CD4-positive, alpha-beta T cell treated with Interleukin-17A for 1 hour (primary cell): ENCODE measurements around the gene KIAA1191.
"Not testable (repeated sequence)": the region's sequence is repeated elsewhere in the genome, so short reads cannot be mapped to it uniquely, and the experiment has no call there.

ENCODE experiments used
- DNase-seq: peaks from one replicate; pipeline ENCODE4 v3.0.0-alpha.2; 2020

Gene KIAA1191

DNA sequence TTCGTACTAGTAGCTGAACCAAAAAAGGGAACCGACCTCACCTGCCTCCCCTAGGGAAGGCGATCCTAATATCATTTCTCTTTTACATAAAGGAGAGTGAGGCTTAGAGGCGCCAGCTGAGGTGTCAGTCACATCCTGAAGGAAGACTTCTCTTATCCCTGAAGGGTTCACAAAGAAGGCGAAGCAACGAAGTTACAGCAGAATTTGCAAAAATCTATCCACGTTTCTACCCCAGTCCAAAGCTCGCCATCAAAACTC lies 598 bp upstream of the KIAA1191 start:
- no peak for DNase-seq

DNA sequence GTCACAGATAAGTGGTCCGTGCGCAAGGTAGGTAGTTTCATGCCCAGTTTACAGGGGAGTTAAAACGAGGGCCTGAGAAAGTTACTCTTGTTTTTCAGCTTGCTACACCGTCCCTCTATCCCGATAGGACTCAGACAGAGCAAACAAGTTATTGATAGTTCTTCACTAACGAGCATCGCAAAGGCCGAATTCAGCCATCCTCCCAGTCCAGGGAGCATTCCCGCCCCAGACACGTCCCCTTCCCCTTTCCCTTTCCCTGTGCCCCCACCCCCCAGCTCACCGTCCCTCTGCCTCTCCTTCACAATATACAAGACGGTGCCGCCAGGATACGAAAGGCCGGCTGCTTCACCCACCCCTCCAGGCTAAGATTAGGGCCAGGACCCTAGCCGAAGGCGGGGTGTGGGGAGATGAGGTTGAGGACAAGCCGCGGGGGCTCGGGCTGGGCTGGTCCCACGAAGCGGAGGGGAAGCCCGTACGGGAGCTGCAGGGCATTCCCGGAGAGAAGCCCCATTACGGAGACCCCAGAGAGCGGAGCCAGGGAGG lies 599 bp downstream of the KIAA1191 start:
- DNase-seq = no peak

DNA sequence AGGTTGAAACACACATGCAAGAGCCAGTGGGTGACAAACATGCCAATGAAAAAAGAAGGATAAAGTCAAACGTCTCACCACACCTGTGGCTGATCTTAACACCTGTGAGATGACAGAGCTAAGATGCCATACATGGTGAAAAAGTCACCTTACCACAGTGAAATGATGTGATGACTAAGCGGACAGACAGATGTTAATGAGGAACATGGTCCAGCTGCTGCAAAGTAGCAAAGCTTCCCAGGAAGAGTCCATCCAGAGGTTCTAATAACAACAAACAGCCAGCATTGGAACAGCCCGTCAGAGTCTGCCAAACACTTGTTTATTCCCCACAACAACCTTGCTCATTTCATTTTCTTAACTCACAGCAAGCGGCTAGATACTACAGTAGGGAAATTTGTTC lies 1.9 kb downstream of the KIAA1191 start:
- no peak for DNase-seq

GRCh38 chr5:176356179-176356566 lies 5.4 kb downstream of the KIAA1191 start:
- no peak for DNase-seq

DNA sequence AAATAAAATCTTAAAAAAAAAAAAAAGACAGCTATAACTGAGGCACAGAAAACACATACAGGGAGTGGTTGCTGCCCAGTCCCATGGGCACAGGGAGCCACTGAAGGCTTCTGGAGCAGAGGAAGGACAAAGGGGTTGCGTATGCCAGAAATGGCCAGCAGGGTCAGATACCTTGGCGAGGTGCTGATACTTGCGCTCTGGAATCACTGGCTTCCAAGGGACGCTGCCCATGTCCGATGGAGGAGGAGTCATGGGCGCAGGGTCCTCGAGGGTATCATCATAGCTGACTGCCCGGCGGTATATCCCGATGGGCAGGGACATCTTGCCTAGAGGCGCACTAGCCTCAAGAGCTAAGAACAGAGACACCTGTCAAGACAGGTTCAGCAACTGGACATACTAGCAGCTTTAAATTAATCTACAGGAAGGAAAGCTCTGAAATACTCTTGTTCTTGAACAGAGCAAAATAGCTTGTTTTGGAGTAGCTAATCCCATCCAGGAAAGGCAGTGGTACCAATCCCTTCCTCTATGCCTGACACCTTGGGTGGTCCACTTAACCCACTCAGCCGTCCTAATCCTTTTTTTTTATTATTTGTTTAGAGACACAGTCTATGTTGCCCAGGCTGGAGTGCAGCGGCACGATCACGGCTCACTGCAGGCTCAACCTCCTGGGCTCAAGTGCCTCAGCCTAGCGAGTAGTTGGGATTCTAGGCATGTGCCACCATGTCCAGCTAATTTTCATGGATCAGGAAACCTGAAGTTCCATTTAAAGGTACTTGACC lies 6.0 kb downstream of the KIAA1191 start:
- DNase-seq = no peak

GRCh38 chr5:176353533-176353932 lies 8.0 kb downstream of the KIAA1191 start:
- DNase-seq = no peak

GRCh38 chr5:176352116-176352878 lies 9.3 kb downstream of the KIAA1191 start:
- no peak for DNase-seq

GRCh38 chr5:176350416-176350815 lies 11.1 kb downstream of the KIAA1191 start:
- DNase-seq = no peak

GRCh38 chr5:176342766-176343458 lies 18.7 kb downstream of the KIAA1191 start:
- no peak for DNase-seq

DNA sequence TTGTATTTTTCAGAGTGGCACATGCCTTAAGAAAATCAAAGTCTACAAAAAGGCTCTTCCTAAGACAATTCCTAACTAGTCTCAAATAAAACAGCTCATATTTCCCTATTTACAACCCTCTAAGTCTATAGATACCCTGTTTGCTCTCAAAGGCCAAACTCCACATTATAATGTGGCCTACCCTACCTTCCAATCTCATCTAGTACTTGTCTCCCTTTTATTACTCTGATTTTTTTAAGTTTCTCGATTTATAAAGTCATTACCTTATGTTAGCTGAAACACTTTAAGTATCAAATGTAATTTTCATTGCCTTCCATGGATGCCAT lies 19.4 kb downstream of the KIAA1191 start:
- DNase-seq = no peak

DNA sequence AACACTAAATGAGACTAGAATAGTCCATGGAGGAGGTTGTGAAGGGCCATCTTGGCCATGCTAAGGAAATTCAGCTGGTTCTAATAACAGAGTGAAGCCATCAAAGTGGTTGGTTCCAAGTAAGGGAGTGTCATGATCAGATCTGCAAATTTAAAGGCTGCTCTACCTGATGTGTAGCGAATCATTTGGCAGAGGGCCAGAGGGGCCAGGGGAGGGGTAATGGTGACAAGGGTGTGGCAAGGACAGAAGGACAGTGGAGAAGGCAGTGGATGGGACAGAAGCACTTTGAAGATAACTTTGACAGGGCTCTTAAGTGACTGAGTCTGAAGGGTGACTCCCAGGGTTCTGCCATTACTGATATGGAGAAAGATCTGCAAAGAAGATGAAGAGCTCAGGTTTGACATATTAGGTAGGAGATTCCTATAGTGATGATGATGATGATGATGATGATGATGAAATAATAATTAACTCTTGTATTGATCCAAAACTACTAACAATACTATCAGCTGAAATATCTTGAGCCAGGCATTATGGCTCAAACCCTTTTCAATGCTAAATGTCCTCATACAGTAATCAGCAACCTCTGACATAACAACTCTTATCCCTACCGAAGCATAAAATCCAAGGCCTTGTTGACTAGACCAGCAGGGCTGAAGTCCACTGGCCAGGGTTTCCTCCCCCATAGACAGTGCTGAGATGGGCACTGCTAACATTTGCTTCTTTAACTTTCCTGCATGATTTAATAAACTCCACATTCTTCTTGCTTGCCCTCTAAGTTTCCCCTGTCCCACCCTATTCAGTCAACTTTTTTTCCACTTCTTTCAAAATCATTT lies 20.0 kb downstream of the KIAA1191 start:
- DNase-seq = no peak

DNA sequence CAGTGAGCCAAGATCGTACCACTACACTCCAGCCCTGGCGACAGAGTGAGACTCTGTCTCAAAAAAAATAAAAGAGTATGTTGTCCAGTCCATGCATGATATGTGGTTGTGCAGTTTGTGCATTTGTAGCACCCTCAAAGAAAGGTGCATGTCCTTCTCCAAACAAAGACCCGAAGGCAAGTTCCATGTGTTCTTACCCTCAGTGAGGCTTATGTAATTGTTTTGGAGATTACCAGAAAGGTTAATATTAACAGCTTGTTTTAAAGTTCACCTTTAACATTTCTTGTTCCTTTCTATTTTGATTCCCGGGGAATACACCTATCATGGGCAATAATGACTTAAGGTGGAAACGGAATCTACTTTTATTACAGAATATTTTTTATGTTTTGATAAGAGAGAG lies 22.3 kb downstream of the KIAA1191 start:
- no peak for DNase-seq

GRCh38 chr5:176337913-176338312 lies 23.7 kb downstream of the KIAA1191 start:
- no peak for DNase-seq

DNA sequence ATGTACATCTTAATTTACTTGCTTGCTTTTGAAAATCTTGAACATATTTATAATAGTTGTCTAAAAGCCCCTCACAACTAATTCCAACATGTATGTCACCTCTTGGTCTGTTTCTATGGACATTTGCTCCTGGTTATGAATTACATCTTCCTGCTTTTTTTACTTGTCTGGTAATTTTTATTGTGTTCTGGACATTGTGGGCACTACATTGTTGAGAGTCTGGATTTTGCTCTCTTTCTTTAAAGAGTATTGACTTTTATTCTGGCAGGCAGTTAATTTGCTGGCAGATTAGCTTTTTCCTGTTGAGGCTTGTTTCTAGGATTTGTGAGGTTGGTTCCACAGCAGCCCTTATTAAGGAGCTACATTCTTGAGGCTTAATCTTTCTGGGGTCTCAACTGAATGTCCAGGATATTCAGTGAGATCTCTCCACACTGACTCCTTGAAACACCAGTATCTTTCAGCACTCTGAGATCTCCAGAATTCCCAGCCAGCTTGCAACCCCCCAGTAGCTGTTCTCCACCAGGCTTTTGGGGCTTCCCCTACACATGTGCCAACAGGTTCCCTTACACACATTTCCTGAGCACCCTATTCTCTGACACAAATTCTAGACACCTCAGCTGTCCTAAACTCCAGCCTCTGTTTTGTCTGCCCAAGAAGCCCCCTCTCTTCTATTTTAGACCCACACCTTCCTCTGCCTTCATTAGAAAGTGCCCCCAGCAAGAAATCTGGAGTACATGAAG lies 27.4 kb downstream of the KIAA1191 start:
- DNase-seq = no peak

GRCh38 chr5:176320577-176320976 lies 41.0 kb downstream of the KIAA1191 start:
- DNase-seq = no peak

GRCh38 chr5:176319827-176320554 lies 41.6 kb downstream of the KIAA1191 start:
- no peak for DNase-seq

- DNase-seq = no peak
Measured at GRCh38 chr5:176317534-176318374, 43.8 kb downstream of the KIAA1191 start.

DNA sequence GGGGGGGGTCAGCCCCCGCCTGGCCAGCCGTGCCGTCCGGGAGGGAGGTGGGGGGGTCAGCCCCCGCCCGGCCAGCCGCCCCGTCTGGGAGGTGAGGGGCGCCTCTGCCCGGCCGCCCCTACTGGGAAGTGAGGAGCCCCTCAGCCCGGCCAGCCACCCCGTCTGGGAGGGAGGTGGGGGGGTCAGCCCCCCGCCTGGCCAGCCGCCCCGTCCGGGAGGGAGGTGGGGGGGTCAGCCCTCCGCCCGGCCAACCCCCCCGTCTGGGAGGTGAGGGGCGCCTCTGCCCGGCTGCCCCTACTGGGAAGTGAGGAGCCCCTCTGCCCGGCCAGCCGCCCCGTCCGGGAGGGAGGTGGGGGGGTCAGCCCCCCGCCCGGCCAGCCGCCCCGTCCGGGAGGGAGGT lies 56.2 kb downstream of the KIAA1191 start:
- not testable (repeated sequence) for DNase-seq
